ENCODE measurements around the gene ORM1.

GRCh38 chr9:114330636-114331035 lies 7.7 kb downstream of the ORM1 start:
- no peak for TF ChIP-seq CTCF (IDR thresholded peaks at IDR 0.05)
- no peak for TF ChIP-seq POLR2AphosphoS5 (IDR thresholded peaks at IDR 0.05)
